Caki2 (cell line): Measurements from ENCODE around the gene COL5A1. TPM values are rescaled to one million over a fixed set of nuclear protein-coding genes. Genes with fewer than 3 reads are reported as not detected.

ENCODE experiments used
- DNase-seq: peaks from one replicate; pipeline ENCODE4 v3.0.0-alpha.2; 2015; ENCODE audit warnings: low read depth
- in situ Hi-C: cut with HindIII; loops from 2 replicates; pipeline ENCODE4 v1.10.0; 2016; ENCODE audit warnings: low sequenced_read_pairs, low pct_unique_long_range_greater_than_20kb, mixed read lengths
- total RNA-seq: library from RNA; depleted of rRNA; stranded (reverse); fragments of >200 nt; shearing (Covaris generic); gene quantifications from 2 replicates; pipeline ENCODE4 v1.2.3, GENCODE V29; 2014; ENCODE audit warnings: low replicate concordance

Gene COL5A1
- total RNA-seq, 1 experiment from 2014 or later: 21.3 TPM

- in situ Hi-C loops: no loop called here
- no peak for DNase-seq
Measured at GRCh38 chr9:134605351-134605965, 36.1 kb upstream of the COL5A1 start.

GRCh38 chr9:134605966-134606357 is 35.6 kb upstream of the COL5A1 start:
- DNase-seq: no peak
- in situ Hi-C loops: no loop called here

- DNase-seq: peak; percentile 23
- in situ Hi-C loops: no loop called here
Measured at GRCh38 chr9:134606951-134607731, 34.5 kb upstream of the COL5A1 start.

- in situ Hi-C loops: no loop called here
- no peak for DNase-seq
Measured at GRCh38 chr9:134607971-134608370, 33.6 kb upstream of the COL5A1 start.

GRCh38 chr9:134611046-134611445 is 30.6 kb upstream of the COL5A1 start:
- in situ Hi-C loops: no loop called here
- no peak for DNase-seq

- DNase-seq: no peak
- in situ Hi-C loops: no loop called here
Measured at GRCh38 chr9:134612309-134612708, 29.3 kb upstream of the COL5A1 start.

- in situ Hi-C loops: no loop called here
- DNase-seq: no peak
Measured at GRCh38 chr9:134612715-134613114, 28.9 kb upstream of the COL5A1 start.

- in situ Hi-C loops: no loop called here
- no peak for DNase-seq
Measured at GRCh38 chr9:134614256-134614655, 27.3 kb upstream of the COL5A1 start.

- DNase-seq: no peak
Measured at GRCh38 chr9:134616341-134616740, 25.3 kb upstream of the COL5A1 start.

GRCh38 chr9:134617246-134617645 is 24.4 kb upstream of the COL5A1 start:
- in situ Hi-C loops: no loop called here
- DNase-seq: no peak

More at GRCh38 chr9:134616341-134616740, 25.3 kb upstream of the COL5A1 start:
- in situ Hi-C loops: no loop called here

GRCh38 chr9:134617836-134618162 is 23.8 kb upstream of the COL5A1 start:
- in situ Hi-C loops: no loop called here
- no peak for DNase-seq

GRCh38 chr9:134618163-134618832 is 23.3 kb upstream of the COL5A1 start:
- no peak for DNase-seq
- in situ Hi-C loops: no loop called here

GRCh38 chr9:134618833-134619447 is 22.7 kb upstream of the COL5A1 start:
- in situ Hi-C loops: no loop called here
- no peak for DNase-seq

GRCh38 chr9:134619448-134619982 is 22.1 kb upstream of the COL5A1 start:
- in situ Hi-C loops: no loop called here
- DNase-seq: no peak

GRCh38 chr9:134619983-134620661 is 21.5 kb upstream of the COL5A1 start:
- in situ Hi-C loops: no loop called here
- DNase-seq: no peak

- DNase-seq: no peak
- in situ Hi-C loops: no loop called here
Measured at GRCh38 chr9:134620751-134621557, 20.6 kb upstream of the COL5A1 start.

- DNase-seq: no peak
- in situ Hi-C loops: no loop called here
Measured at GRCh38 chr9:134621558-134622110, 20.0 kb upstream of the COL5A1 start.
